Mesendoderm (in vitro differentiated cells): ENCODE measurements around the gene EDAR.

ENCODE experiments used
- DNase-seq: peaks from one replicate; pipeline ENCODE4 v3.0.0; 2013
- H2AK5ac ChIP-seq: 2 replicates; pipeline ENCODE4 v1.6.1; 2013; ENCODE audit warnings: low read length, inconsistent platforms
- H2BK120ac ChIP-seq: 2 replicates; pipeline ENCODE4 v1.6.1; 2013; ENCODE audit warnings: low read depth, mild to moderate bottlenecking, low read length, moderate library complexity, mixed read lengths
- H2BK15ac ChIP-seq: replicated peaks from 2 replicates; pipeline ENCODE4 v1.6.1; 2013; ENCODE audit warnings: low read depth, mild to moderate bottlenecking, moderate library complexity
- H2BK5ac ChIP-seq: 2 replicates; pipeline ENCODE4 v1.6.1; 2013; ENCODE audit warnings: low read length, inconsistent platforms
- H3K18ac ChIP-seq: 2 replicates; pipeline ENCODE4 v1.6.1; 2013; ENCODE audit warnings: mild to moderate bottlenecking, low read length, mixed read lengths
- H3K23ac ChIP-seq: one replicate; pipeline ENCODE4 v1.6.1; 2013; ENCODE audit warnings: low read length
- H3K27ac ChIP-seq: 2 replicates; pipeline ENCODE4 v1.5.1; 2013; ENCODE audit warnings: low read depth, mild to moderate bottlenecking, inconsistent platforms, low read length, moderate library complexity
- H3K27me3 ChIP-seq: 2 replicates; pipeline ENCODE4 v1.6.1; 2013; ENCODE audit warnings: low read length, control low read depth, mild to moderate bottlenecking, inconsistent platforms; ENCODE audit not compliant: insufficient read depth, poor library complexity
- H3K36me3 ChIP-seq: 2 replicates; pipeline ENCODE4 v1.6.1; 2013; ENCODE audit warnings: low read length, inconsistent platforms; ENCODE audit not compliant: control insufficient read depth, insufficient read depth
- H3K4ac ChIP-seq: one replicate; pipeline ENCODE4 v1.6.1; 2013; ENCODE audit warnings: low read depth, mild to moderate bottlenecking, low read length, moderate library complexity
- H3K4me1 ChIP-seq: 2 replicates; pipeline ENCODE4 v1.6.1; 2013; ENCODE audit warnings: low read depth, low read length, inconsistent platforms; ENCODE audit not compliant: control insufficient read depth
- H3K4me2 ChIP-seq: 2 replicates; pipeline ENCODE4 v1.6.1; 2013; ENCODE audit warnings: low read length
- H3K4me3 ChIP-seq: 2 replicates; pipeline ENCODE4 v1.5.1; 2013; ENCODE audit warnings: mild to moderate bottlenecking, low read length
- H3K56ac ChIP-seq: one replicate; pipeline ENCODE4 v1.6.1; 2013; ENCODE audit warnings: low read length
- H3K79me1 ChIP-seq: 2 replicates; pipeline ENCODE4 v1.6.1; 2013; ENCODE audit warnings: low read length, inconsistent platforms
- H3K79me2 ChIP-seq: 2 replicates; pipeline ENCODE4 v1.6.1; 2013; ENCODE audit warnings: mild to moderate bottlenecking, low read length; ENCODE audit not compliant: control insufficient read depth, insufficient read depth
- H3K9ac ChIP-seq: 2 replicates; pipeline ENCODE4 v1.6.1; 2013; ENCODE audit warnings: low read length, inconsistent platforms
- H4K5ac ChIP-seq: one replicate; pipeline ENCODE4 v1.6.1; 2013; ENCODE audit warnings: low read length
- H4K8ac ChIP-seq: one replicate; pipeline ENCODE4 v1.6.1; 2013; ENCODE audit warnings: low read depth, mild to moderate bottlenecking, control low read depth, low read length, moderate library complexity
- WGBS: extraction: QIAGEN DNeasy Blood & Tissue Kit; methylation state at CpG from one replicate; pipeline ENCODE4 v1.1.7; 2013; ENCODE audit warnings: low lambda C conversion rate, missing lambda C conversion rate; ENCODE audit not compliant: insufficient coverage; ENCODE audit errors: extremely low coverage; 5-methylcytosine and 5-hydroxymethylcytosine counted together

The EDAR gene

GRCh38 chr2:109021895-109022300 lies 32.9 kb upstream of the EDAR start:
- Histone ChIP-seq H4K8ac (no peak overlapping the region), H3K4me3 (no peak overlapping the region), H3K56ac (no peak overlapping the region), H2AK5ac (no peak overlapping the region), H3K79me2 (no peaks in the 10 kb centered on the region), H3K27ac (no peak overlapping the region), H2BK15ac (no peak overlapping the region), H3K4ac (no peak overlapping the region), H3K36me3 (no peaks in the 10 kb centered on the region), H3K4me1 (no peaks in the 10 kb centered on the region), H3K27me3 (no peaks in the 10 kb centered on the region), H3K9ac (no peak overlapping the region), H3K79me1 (no peaks in the 10 kb centered on the region), H2BK120ac (no peak overlapping the region), H2BK5ac (no peak overlapping the region), H3K4me2 (no peak overlapping the region), H3K18ac (no peak overlapping the region), H3K23ac (no peak overlapping the region), H4K5ac (no peak overlapping the region)
- no peak for DNase-seq
- no CpG with 5 or more reads among the region's 13 CpGs for WGBS

GRCh38 chr2:109020217-109020637 lies 31.2 kb upstream of the EDAR start:
- H3K4ac ChIP-seq: no peak overlapping the region
- no peak overlapping the region for H4K5ac ChIP-seq
- no peak overlapping the region for H2BK15ac ChIP-seq
- no peak overlapping the region for H3K27ac ChIP-seq
- no CpG with 5 or more reads among the region's 7 CpGs for WGBS
- no peak overlapping the region for H2BK120ac ChIP-seq
- no peak overlapping the region for H3K4me3 ChIP-seq
- H3K18ac ChIP-seq: no peak overlapping the region
- H3K79me2 ChIP-seq: no peaks in the 10 kb centered on the region
- no peak overlapping the region for H2AK5ac ChIP-seq
- H3K27me3 ChIP-seq: no peaks in the 10 kb centered on the region
- H3K79me1 ChIP-seq: no peaks in the 10 kb centered on the region
- no peaks in the 10 kb centered on the region for H3K36me3 ChIP-seq
- no peak overlapping the region for H3K4me2 ChIP-seq
- no peak overlapping the region for H3K23ac ChIP-seq
- H3K9ac ChIP-seq: no peak overlapping the region
- no peak overlapping the region for H2BK5ac ChIP-seq
- DNase-seq: peak; percentile 55
- H3K56ac ChIP-seq: no peak overlapping the region
- no peaks in the 10 kb centered on the region for H3K4me1 ChIP-seq
- no peak overlapping the region for H4K8ac ChIP-seq

GRCh38 chr2:109018452-109018851 lies 29.4 kb upstream of the EDAR start:
- Histone ChIP-seq H3K27me3 (no peaks in the 10 kb centered on the region), H2AK5ac (no peak overlapping the region), H2BK15ac (no peak overlapping the region), H3K36me3 (no peaks in the 10 kb centered on the region), H4K8ac (no peak overlapping the region), H3K23ac (no peak overlapping the region), H3K18ac (no peak overlapping the region), H3K79me1 (no peaks in the 10 kb centered on the region), H3K4ac (no peak overlapping the region), H3K4me2 (no peak overlapping the region), H2BK120ac (no peak overlapping the region), H3K4me3 (no peak overlapping the region), H2BK5ac (no peak overlapping the region), H3K4me1 (no peaks in the 10 kb centered on the region), H4K5ac (no peak overlapping the region), H3K56ac (no peak overlapping the region), H3K79me2 (no peaks in the 10 kb centered on the region), H3K9ac (no peak overlapping the region), H3K27ac (no peak overlapping the region)
- DNase-seq: no peak
- WGBS: no CpG with 5 or more reads among the region's 5 CpGs

GRCh38 chr2:109017017-109017416 lies 28.0 kb upstream of the EDAR start:
- H3K9ac ChIP-seq: no peak overlapping the region
- no peak overlapping the region for H3K23ac ChIP-seq
- no peak overlapping the region for H4K8ac ChIP-seq
- no peak overlapping the region for H3K27ac ChIP-seq
- H2BK15ac ChIP-seq: no peak overlapping the region
- no peaks in the 10 kb centered on the region for H3K4me1 ChIP-seq
- no peak overlapping the region for H3K56ac ChIP-seq
- no peak overlapping the region for H3K4me3 ChIP-seq
- H4K5ac ChIP-seq: no peak overlapping the region
- WGBS: no CpG with 5 or more reads among the region's 5 CpGs
- no peak overlapping the region for H3K4ac ChIP-seq
- no peak for DNase-seq
- no peaks in the 10 kb centered on the region for H3K79me2 ChIP-seq
- no peak overlapping the region for H2BK5ac ChIP-seq
- H3K27me3 ChIP-seq: no peaks in the 10 kb centered on the region
- H3K4me2 ChIP-seq: no peak overlapping the region
- H3K18ac ChIP-seq: no peak overlapping the region
- H3K36me3 ChIP-seq: no peaks in the 10 kb centered on the region
- no peaks in the 10 kb centered on the region for H3K79me1 ChIP-seq
- H2AK5ac ChIP-seq: no peak overlapping the region
- H2BK120ac ChIP-seq: no peak overlapping the region

GRCh38 chr2:109016376-109016775 lies 27.4 kb upstream of the EDAR start:
- Histone ChIP-seq H2AK5ac (no peak overlapping the region), H3K79me2 (no peaks in the 10 kb centered on the region), H3K4ac (no peak overlapping the region), H3K27ac (no peak overlapping the region), H3K9ac (no peak overlapping the region), H4K8ac (no peak overlapping the region), H3K79me1 (no peaks in the 10 kb centered on the region), H2BK120ac (no peak overlapping the region), H4K5ac (no peak overlapping the region), H3K23ac (no peak overlapping the region), H3K4me1 (no peaks in the 10 kb centered on the region), H3K27me3 (no peaks in the 10 kb centered on the region), H3K4me2 (no peak overlapping the region), H3K56ac (no peak overlapping the region), H3K4me3 (no peak overlapping the region), H3K18ac (no peak overlapping the region), H3K36me3 (no peaks in the 10 kb centered on the region), H2BK15ac (no peak overlapping the region), H2BK5ac (no peak overlapping the region)
- WGBS: no CpG with 5 or more reads among the region's 11 CpGs
- peak; percentile 20 for DNase-seq

- H2AK5ac ChIP-seq: no peak overlapping the region
- no peak overlapping the region for H3K27ac ChIP-seq
- no peak overlapping the region for H3K56ac ChIP-seq
- H2BK5ac ChIP-seq: no peak overlapping the region
- no peak overlapping the region for H4K5ac ChIP-seq
- no peaks in the 10 kb centered on the region for H3K27me3 ChIP-seq
- H4K8ac ChIP-seq: no peak overlapping the region
- WGBS: no CpG with 5 or more reads among the region's 8 CpGs
- no peaks in the 10 kb centered on the region for H3K36me3 ChIP-seq
- H3K4me3 ChIP-seq: no peak overlapping the region
- no peak overlapping the region for H3K4ac ChIP-seq
- H3K79me1 ChIP-seq: no peaks in the 10 kb centered on the region
- no peaks in the 10 kb centered on the region for H3K79me2 ChIP-seq
- DNase-seq: no peak
- H3K18ac ChIP-seq: no peak overlapping the region
- no peak overlapping the region for H3K9ac ChIP-seq
- H2BK120ac ChIP-seq: no peak overlapping the region
- H3K4me1 ChIP-seq: no peaks in the 10 kb centered on the region
- H2BK15ac ChIP-seq: no peak overlapping the region
- H3K23ac ChIP-seq: no peak overlapping the region
- H3K4me2 ChIP-seq: no peak overlapping the region
These were observed 25.5 kb upstream of the EDAR start for GRCh38 chr2:109014476-109014875.
